Stomach (tissue), 4 donors: ENCODE results near the gene HPN.

ENCODE experiments used
- POLR2A ChIP-seq, 4 donors: fragments of 450-650 bp; IDR thresholded peaks; one replicate each; pipeline ENCODE4 v1.6.1; 2016; ENCODE audit warnings: antibody characterized with exemption in 4 of 4, control low read depth in 2 of 4, mild to moderate bottlenecking in 1 of 4, moderate library complexity in 1 of 4
- POLR2AphosphoS5 ChIP-seq, 3 donors: sonication (generic); formaldehyde crosslinking; IDR thresholded peaks; one replicate each; pipeline ENCODE4 v1.6.1; 2016; ENCODE audit warnings: antibody characterized with exemption in 3 of 3
- TF ChIP-seq, protein P1 (sequence below), 7 experiments: fragments of 450-650 bp in 4 of 7; fragments of 200-600 bp in 3 of 7; sonication (generic) in 3 of 7; IDR thresholded peaks; one replicate each; pipeline ENCODE4 v1.5.1; 2016 to 2019; ENCODE audit warnings: antibody characterized with exemption in 7 of 7, control low read depth in 2 of 7, mild to moderate bottlenecking in 1 of 7

DNA sequence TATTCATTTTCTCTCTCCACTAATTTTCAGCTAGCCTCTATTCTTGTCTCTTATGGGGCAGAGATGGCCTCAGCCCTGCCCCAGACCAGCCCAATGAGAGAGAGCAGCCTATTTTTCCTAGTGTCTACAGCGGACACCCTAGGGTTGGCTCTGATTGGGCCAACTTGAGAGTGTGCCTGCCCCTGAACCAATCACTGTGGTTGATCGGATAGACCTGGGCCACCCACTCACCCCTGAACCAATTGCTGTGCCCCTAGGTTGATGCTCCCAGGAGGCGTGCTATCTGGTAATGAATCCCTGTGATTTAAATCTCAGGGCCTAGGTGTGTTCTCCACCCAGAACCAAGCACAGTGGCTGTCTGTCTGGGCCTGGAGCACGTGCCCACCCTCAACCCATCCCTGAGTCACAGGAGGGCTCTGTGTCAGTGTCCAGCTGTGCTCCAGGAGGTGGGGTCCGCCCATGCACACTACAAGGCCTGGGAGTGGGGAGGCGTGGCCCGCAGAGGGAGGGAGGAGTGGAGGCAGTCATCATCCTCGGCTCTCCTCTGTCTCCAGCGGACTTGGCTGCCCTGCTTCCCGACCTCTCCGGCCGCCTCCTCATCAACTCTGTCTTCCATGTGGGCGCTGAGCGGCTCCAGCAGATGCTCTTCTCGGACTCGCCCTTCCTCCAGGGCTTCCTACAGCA, 26.1 kb upstream of the HPN start:
- TF ChIP-seq POLR2A (IDR thresholded peaks at IDR 0.05) (no peak), POLR2AphosphoS5 (IDR thresholded peaks at IDR 0.05) (no peak)
- TF ChIP-seq, protein P1, sequence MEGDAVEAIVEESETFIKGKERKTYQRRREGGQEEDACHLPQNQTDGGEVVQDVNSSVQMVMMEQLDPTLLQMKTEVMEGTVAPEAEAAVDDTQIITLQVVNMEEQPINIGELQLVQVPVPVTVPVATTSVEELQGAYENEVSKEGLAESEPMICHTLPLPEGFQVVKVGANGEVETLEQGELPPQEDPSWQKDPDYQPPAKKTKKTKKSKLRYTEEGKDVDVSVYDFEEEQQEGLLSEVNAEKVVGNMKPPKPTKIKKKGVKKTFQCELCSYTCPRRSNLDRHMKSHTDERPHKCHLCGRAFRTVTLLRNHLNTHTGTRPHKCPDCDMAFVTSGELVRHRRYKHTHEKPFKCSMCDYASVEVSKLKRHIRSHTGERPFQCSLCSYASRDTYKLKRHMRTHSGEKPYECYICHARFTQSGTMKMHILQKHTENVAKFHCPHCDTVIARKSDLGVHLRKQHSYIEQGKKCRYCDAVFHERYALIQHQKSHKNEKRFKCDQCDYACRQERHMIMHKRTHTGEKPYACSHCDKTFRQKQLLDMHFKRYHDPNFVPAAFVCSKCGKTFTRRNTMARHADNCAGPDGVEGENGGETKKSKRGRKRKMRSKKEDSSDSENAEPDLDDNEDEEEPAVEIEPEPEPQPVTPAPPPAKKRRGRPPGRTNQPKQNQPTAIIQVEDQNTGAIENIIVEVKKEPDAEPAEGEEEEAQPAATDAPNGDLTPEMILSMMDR (IDR thresholded peaks at IDR 0.05) = no peak
